Peyer's patch (tissue), 4 donors: ENCODE data around the gene NRDE2.

ENCODE experiments used
- CTCF ChIP-seq, 6 experiments: fragments of 450-650 bp in 4 of 6; fragments of 200-600 bp in 2 of 6; sonication (generic) in 1 of 6; IDR thresholded peaks; one replicate each; pipeline ENCODE4 v1.5.1; 2017 to 2019; ENCODE audit warnings: antibody characterized with exemption in 6 of 6, mild to moderate bottlenecking in 3 of 6, moderate library complexity in 1 of 6
- POLR2A ChIP-seq, 2 donors: fragments of 450-650 bp; IDR thresholded peaks; one replicate each; pipeline ENCODE4 v1.5.1; 2017; ENCODE audit warnings: antibody characterized with exemption in 2 of 2, mild to moderate bottlenecking in 2 of 2, moderate library complexity in 2 of 2

- TF ChIP-seq CTCF (IDR thresholded peaks at IDR 0.05) = no peak
- TF ChIP-seq POLR2A (IDR thresholded peaks at IDR 0.05) = no peak
Measured at GRCh38 chr14:90278199-90279175, 53.3 kb downstream of the NRDE2 start.
